Activated CD4-positive, alpha-beta T cell treated with anti-CD3 and anti-CD28 coated beads, Interleukin-2, Interleukin-4, amounts not matched to agents 100 ng/mL and 50 ng/mL, durations not matched to agents 16 hours and 8 hours (primary cell): Measurements from ENCODE around the gene PI4KB.
A peak's percentile ranks its signal among the peaks of the same experiment; 100 is the strongest.
"Not testable (repeated sequence)": the region's sequence is repeated elsewhere in the genome, so short reads cannot be mapped to it uniquely, and the experiment has no call there.

Source experiments
- DNase-seq: peaks from one replicate; pipeline ENCODE4 v3.0.0-alpha.2; 2020; ENCODE audit warnings: low spot score

The PI4KB gene

GRCh38 chr1:151327223-151327902 is at the start of gene PI4KB:
Gene PI4KB (minus strand): TSS chr1:151327416. CDS start chr1:151316481, 10,935 bp downstream.
- peak; percentile 98 for DNase-seq

GRCh38 chr1:151373196-151373595 is 46.0 kb upstream of the PI4KB start:
- DNase-seq = no peak

- DNase-seq = no peak
Measured at GRCh38 chr1:151372058-151372934, 45.1 kb upstream of the PI4KB start, which contains the start of gene SELENBP1. Gene SELENBP1 (minus strand): TSS chr1:151372705. CDS start chr1:151372641, 64 bp downstream.

- no peak for DNase-seq
Measured at GRCh38 chr1:151371370-151372057, 44.3 kb upstream of the PI4KB start.

- DNase-seq = no peak
Measured at GRCh38 chr1:151370211-151370911, 43.1 kb upstream of the PI4KB start.

DNA sequence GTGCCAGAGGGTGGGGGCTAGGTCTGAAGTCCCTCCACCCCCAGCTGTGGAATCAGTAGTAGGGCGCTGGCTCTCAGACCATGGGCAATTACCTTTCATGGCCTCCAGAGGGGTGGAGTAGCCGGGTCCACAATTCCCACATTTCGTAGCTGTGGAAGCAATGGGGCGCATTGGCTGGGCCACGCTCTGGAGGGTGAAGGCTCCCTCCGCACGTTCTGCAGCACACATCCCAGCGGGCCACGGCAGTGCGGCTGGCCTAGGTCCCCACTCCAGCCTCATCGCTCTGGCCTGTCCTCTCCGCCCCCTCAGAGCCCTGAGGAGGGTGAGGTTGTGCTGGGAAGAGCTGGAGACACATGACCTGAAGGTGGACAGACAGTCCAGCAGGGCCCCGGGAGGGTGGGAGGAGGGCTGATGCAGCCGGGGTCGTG is 42.4 kb upstream of the PI4KB start:
- no peak for DNase-seq

DNA sequence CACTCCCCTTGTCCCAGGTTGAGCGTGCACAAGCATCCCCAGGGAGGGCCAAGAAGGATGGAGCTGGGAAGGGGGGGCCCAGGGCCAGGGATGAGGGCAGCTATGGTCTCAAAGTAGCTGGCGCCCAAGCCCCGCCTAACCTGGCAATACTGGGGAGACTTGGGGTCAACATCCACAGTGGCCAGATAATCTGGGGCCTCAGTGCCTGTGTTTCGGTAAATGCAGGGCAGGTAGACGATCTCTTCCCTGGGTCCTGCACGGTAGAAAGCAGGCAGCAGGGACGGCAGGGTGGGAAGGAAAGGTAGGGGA is 42.0 kb upstream of the PI4KB start:
- no peak for DNase-seq

GRCh38 chr1:151368393-151369301 is 41.4 kb upstream of the PI4KB start:
- no peak for DNase-seq

DNA sequence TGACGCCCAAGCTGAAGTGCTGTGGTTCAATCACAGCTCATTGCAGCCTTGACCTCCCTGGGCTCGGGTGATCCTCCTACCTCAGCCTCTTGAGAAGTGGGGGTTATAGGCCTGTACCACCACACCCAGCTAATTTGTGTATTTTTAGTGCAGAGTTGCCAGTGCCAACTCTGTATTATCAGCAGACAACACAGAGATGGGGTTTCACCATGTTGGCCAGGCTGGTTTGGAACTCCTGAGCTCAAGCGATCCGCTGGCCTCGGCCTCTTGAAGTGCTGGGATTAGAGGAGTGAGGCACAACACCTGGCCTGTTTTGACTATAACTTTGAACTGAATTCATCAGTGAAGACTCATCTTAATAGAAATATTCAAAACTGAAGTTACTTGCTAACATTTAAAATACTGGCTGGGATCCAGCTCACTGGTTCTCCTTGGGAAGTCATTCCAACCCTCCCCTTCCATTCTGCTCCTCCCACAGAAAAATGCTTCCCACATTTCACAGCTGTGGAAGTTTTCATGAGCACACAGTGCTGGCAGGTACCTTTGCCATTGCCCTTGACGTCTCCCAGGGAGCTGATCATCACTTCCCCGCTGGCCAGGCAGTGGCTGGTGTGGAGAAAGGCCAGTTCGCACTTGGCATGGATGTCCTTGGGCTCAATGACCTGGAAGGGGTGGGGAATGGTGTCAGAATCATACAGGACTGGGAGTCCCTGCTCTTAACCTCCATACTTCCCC is 40.6 kb upstream of the PI4KB start:
- no peak for DNase-seq

GRCh38 chr1:151364996-151365395 is 37.8 kb upstream of the PI4KB start:
- no peak for DNase-seq

- no peak for DNase-seq
Measured at GRCh38 chr1:151362308-151363155, 35.3 kb upstream of the PI4KB start.

GRCh38 chr1:151361883-151362282 is 34.7 kb upstream of the PI4KB start:
- no peak for DNase-seq

DNA sequence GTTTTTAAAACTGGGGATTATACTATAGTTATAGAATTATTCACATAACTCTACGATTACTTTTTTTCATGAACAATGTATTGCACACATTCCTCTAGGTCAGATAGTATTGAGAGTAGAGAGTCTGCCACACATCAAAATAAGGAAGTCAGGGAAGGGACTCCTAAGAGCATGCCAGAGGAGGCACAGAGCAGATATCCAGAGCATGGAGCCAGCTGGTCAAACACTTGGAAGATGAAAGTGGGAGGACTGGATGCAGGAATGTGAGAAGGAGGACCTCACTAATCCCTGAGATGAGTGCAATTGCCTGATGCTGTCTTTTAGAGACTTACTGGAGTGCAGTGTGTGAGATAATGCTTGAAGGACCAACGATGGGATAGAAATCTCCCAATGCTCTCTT is 29.5 kb upstream of the PI4KB start:
- DNase-seq = no peak

- DNase-seq = no peak
Measured at GRCh38 chr1:151352021-151352718, 25.0 kb upstream of the PI4KB start.

- DNase-seq = not testable (repeated sequence)
Measured at GRCh38 chr1:151350323-151350722, 23.1 kb upstream of the PI4KB start.

DNA sequence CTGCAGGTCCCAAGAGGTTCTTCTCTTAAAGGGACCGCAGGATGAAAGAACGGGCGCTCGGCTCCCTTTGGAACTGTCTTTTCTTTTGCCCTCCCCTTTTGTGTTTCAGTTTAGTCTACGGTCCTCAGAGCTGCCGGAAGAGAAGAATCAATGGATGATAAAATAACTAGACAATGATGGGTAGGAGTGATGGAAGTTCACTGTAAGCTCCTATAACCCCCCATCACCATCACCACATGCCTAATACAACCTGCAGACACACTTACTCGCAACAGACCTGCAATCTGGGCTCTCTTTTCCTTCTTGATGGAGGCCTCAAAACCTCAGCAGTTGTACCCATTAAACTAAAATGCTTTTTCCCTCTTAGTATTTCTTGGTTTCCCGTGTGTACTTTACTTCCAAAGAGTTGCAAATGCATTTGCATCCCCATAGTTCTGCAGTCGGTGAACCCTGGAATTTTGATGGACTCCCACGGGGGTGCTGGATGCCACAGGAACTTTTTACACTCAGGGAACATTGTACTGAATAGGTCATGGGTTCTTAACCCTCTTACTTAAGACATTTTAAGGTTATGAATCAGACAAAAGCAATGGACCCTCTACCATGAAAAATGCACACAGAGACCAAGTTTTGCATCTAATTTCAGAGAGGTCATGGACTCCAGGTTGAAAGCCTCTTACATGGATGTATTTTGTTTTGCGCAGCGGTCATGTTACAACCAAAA is 20.5 kb upstream of the PI4KB start:
- DNase-seq = no peak

GRCh38 chr1:151346769-151347522 is 19.7 kb upstream of the PI4KB start, which contains the start of gene RFX5:
Gene RFX5 (minus strand): TSS chr1:151347252. CDS start chr1:151346320, 932 bp downstream.
- DNase-seq = peak; percentile 99
